Transverse colon (tissue), 3 donors: Measurements from ENCODE around the gene UBE2F.

Experiments used
- POLR2A ChIP-seq: fragments of 450-650 bp; IDR thresholded peaks from one replicate; pipeline ENCODE4 v1.6.1; 2016; ENCODE audit warnings: antibody characterized with exemption, mild to moderate bottlenecking, moderate library complexity
- TF ChIP-seq, protein P1 (sequence below), 5 experiments: fragments of 200-600 bp in 3 of 5; fragments of 450-650 bp in 2 of 5; sonication (generic) in 3 of 5; IDR thresholded peaks; 1 replicate in 2 of 5; 2 replicates in 3 of 5; pipeline ENCODE4 v1.5.1; 2016 to 2017; ENCODE audit warnings: antibody characterized with exemption in 5 of 5, inconsistent platforms in 3 of 5, mild to moderate bottlenecking in 2 of 5, moderate library complexity in 1 of 5

DNA sequence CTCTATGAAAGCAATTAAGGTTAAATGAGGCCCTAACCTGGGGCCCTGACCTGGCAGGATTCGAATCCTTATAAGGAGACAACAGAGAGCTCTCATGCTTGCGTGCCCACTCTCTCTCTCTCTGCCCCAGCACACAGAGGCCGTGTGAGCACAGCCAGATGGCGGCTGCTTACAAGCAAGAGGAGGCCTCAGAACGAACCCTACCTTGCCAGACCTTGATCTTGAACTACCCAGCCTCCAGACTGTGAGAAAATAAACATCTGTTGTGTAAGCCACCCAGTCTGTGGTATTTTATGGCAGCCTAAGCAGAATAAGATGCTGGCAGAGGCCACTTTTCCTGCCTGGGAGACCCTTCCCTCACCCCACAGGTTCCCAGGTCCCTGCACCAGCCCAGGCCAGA, 5.2 kb upstream of the UBE2F start:
- TF ChIP-seq, protein P1, sequence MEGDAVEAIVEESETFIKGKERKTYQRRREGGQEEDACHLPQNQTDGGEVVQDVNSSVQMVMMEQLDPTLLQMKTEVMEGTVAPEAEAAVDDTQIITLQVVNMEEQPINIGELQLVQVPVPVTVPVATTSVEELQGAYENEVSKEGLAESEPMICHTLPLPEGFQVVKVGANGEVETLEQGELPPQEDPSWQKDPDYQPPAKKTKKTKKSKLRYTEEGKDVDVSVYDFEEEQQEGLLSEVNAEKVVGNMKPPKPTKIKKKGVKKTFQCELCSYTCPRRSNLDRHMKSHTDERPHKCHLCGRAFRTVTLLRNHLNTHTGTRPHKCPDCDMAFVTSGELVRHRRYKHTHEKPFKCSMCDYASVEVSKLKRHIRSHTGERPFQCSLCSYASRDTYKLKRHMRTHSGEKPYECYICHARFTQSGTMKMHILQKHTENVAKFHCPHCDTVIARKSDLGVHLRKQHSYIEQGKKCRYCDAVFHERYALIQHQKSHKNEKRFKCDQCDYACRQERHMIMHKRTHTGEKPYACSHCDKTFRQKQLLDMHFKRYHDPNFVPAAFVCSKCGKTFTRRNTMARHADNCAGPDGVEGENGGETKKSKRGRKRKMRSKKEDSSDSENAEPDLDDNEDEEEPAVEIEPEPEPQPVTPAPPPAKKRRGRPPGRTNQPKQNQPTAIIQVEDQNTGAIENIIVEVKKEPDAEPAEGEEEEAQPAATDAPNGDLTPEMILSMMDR (IDR thresholded peaks at IDR 0.05): no peak
- no peak for TF ChIP-seq POLR2A
